ENCODE results near the gene RPS14. TPM values are rescaled to one million over a fixed set of nuclear protein-coding genes. Genes with fewer than 3 reads are reported as not detected.
A peak's percentile ranks its signal among the peaks of the same experiment; 100 is the strongest.

RPS14 gene
- total and polyA plus RNA-seq, 9 of the 15 experiments (the other 6 are each of a cell fraction or from before 2014, with no cell fraction given), result 1,824 to 5,983 (median 3,017) TPM

- no peak for TF ChIP-seq ZBTB40 (IDR thresholded peaks at IDR 0.05)
- TF ChIP-seq ZBTB40 (CRISPR knock-in tag; IDR thresholded peaks at IDR 0.05), result no peak
- TF ChIP-seq SRF (CRISPR knock-in tag; IDR thresholded peaks at IDR 0.05), result no peak
- TF ChIP-seq KDM4B (IDR thresholded peaks at IDR 0.05; ENCODE audit: borderline replicate concordance in 2 of 2, low read depth in 1 of 2), result no peak
- no peak for TF ChIP-seq SOX6 (IDR thresholded peaks at IDR 0.05)
- no peak for TF ChIP-seq FOSL1 (tag; conservative IDR thresholded peaks at IDR 0.05)
- TF ChIP-seq NKRF (IDR thresholded peaks at IDR 0.05; ENCODE audit: borderline replicate concordance), result no peak
- TF ChIP-seq PCBP1 (IDR thresholded peaks at IDR 0.05; ENCODE audit: low read depth, low read length, poor library complexity, severe bottlenecking), result no peak
- TF ChIP-seq MYC (IDR thresholded peaks at IDR 0.05; ENCODE audit: low read depth, low read length), result no peak
- TF ChIP-seq MYC (CRISPR knock-in tag; IDR thresholded peaks at IDR 0.05; ENCODE audit: borderline replicate concordance, low read depth), result 0 out of 2 replicates have a peak, but pooled peaks have one; percentile 40
- no peak for TF ChIP-seq AFF1 (IDR thresholded peaks at IDR 0.05; ENCODE audit: low read depth in 1 of 2, partially characterized antibody in 2 of 2)
Measured at GRCh38 chr5:150486402-150487198, 37.1 kb upstream of the RPS14 start (continued).
